Measurements from ENCODE around the gene ALX3.

Gene ALX3

GRCh38 chr1:110070671-110071242 lies at the start of gene ALX3:
Gene ALX3 (minus strand): TSS chr1:110070672. CDS start chr1:110070612, 60 bp downstream.
- DNase-seq = no peak

GRCh38 chr1:110119843-110120242 lies 49.4 kb upstream of the ALX3 start:
- no peak for DNase-seq

- peak; percentile 59 for DNase-seq
These were observed 48.3 kb upstream of the ALX3 start for GRCh38 chr1:110118636-110119396.

GRCh38 chr1:110114784-110115183 lies 44.3 kb upstream of the ALX3 start:
- DNase-seq = no peak

GRCh38 chr1:110114173-110114572 lies 43.7 kb upstream of the ALX3 start:
- no peak for DNase-seq

GRCh38 chr1:110113551-110113950 lies 43.1 kb upstream of the ALX3 start:
- no peak for DNase-seq

GRCh38 chr1:110112656-110113055 lies 42.2 kb upstream of the ALX3 start:
- no peak for DNase-seq

GRCh38 chr1:110112143-110112542 lies 41.7 kb upstream of the ALX3 start, which contains the start of gene UBL4B:
Gene UBL4B (plus strand): TSS chr1:110112443. CDS start chr1:110112535, 92 bp downstream.
- no peak for DNase-seq

- DNase-seq = no peak
These were observed 40.6 kb upstream of the ALX3 start for GRCh38 chr1:110111081-110111480.

GRCh38 chr1:110107867-110108469 lies 37.5 kb upstream of the ALX3 start:
- no peak for DNase-seq

- DNase-seq = peak; percentile 63
These were observed 35.8 kb upstream of the ALX3 start for GRCh38 chr1:110106013-110106941.

GRCh38 chr1:110102081-110102480 lies 31.6 kb upstream of the ALX3 start:
- no peak for DNase-seq

- DNase-seq = no peak
These were observed 29.9 kb upstream of the ALX3 start for GRCh38 chr1:110100335-110100734.

GRCh38 chr1:110098222-110099026 lies 28.0 kb upstream of the ALX3 start:
- DNase-seq = no peak

GRCh38 chr1:110097507-110098221 lies 27.2 kb upstream of the ALX3 start:
- DNase-seq = no peak

- DNase-seq = no peak
These were observed 24.6 kb upstream of the ALX3 start for GRCh38 chr1:110094931-110095654.

GRCh38 chr1:110092991-110093390 lies 22.5 kb upstream of the ALX3 start:
- no peak for DNase-seq

GRCh38 chr1:110091791-110092190 lies 21.3 kb upstream of the ALX3 start:
- DNase-seq = no peak

GRCh38 chr1:110091381-110091780 lies 20.9 kb upstream of the ALX3 start:
- no peak for DNase-seq

GRCh38 chr1:110089561-110090275 lies 19.2 kb upstream of the ALX3 start:
- no peak for DNase-seq

Measured in stimulated activated CD4-positive, alpha-beta T cell treated with anti-CD3 and anti-CD28 coated beads, Interleukin-1b, Interleukin-23, amount 100 ng/mL, for 48 hours (primary cell).